IPS DF 4.7 (cell line): ENCODE results near the gene EGFL8.

ENCODE experiments used
- DNase-seq: peaks from one replicate; pipeline ENCODE4 v3.0.0-alpha.2; 2013; ENCODE audit warnings: low spot score; ENCODE audit errors: extremely low read depth

The EGFL8 gene

DNA sequence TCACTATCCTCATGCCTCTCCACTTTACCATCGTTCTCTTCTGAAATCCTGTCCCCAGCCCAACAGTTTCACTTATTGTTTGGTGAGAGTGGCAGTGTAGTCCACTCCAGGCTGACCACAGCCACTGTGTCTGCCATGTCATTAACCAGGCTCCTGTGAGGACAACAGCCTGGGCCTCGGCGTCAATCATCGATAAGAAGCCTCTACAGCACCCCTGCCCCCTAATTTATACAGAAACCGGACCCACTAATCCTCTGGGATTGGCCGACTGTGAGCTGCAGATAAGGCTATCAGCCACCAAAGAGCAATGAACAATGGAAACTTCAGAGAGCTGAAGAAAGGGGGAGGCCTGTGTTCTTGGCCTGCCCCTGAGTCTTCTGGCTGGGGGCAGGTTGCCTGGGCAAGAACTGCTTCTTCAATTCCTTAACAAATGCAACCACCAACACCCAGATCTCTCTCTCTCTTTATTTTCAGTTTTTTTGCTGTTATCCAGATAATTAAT lies 3.4 kb downstream of the EGFL8 start:
- DNase-seq, result no peak

DNA sequence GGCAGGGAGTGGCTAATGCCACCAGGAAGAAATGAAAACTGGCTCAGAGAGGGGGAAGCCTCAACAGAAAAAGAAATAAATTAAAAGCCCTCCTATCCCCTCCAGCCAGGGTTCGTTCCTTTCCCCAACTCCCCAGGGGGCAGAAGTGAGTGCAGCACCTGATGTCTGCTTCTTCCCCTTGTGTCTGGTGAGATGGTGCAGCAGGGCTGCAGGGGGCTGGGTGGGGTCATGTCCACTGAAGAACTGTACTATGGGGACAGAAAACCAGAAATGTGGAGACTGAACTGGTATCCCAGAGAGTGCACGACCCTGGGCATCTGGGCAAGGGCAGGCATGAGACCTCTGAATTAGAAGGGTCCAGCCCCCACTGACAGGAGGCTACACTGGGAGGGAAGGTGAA lies 4.0 kb downstream of the EGFL8 start:
- DNase-seq, result no peak

DNA sequence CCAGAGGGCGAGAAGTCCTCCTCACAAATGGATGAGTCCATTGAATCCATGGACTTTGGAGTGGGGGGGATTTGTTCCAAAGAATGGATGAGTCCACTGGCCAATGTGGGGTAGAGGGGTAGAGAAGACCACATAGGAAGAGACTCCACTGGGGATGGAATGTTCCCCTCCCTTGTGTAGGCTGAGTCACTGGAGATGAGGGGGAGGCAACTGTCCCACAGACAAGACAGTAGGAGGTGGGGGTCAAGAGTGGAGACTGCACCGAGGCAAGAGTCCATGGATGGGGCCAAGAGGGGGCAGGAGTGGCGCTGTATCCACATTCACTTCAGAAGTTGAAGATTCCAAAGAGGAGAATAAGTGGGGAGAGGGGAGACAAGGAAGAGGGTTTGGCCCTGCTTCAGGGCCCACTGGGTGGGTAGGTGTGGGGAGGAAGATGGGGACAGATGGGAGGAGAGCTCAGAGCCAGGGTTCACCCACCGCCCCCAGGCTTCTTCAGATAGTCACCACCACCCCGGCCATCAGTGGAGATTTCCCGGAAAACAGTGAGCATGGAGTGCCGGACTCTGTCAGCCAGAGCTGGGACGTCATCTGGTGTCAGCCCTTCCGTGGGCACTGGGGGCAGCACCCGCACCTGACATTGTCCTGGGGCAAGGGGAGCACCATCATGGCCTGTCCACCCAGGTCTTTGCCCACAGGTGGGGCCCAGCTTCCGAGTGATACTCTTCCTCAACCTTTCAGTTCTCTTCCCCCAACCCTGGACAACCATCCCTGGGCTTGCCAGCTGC lies 4.6 kb downstream of the EGFL8 start:
- DNase-seq, result no peak

DNA sequence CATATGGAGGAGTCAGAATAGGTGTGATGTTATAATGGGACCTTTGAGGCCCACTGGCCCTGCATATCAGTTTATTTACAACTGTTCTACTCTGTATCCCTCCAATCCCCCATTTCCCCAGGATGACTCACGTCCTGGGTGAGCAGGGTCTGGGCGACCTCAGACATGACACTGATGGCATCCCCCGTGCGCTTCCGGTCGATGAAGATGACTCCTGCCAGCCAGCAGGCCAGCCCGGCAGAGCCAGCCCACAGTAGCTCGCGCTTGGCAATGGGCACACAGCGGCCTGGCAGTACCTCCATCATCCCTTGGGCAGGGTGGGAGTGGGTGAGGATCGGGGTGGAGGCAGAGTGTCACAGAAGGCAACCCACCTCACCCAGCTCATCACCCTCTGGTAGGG lies 5.9 kb downstream of the EGFL8 start:
- DNase-seq, result no peak

DNA sequence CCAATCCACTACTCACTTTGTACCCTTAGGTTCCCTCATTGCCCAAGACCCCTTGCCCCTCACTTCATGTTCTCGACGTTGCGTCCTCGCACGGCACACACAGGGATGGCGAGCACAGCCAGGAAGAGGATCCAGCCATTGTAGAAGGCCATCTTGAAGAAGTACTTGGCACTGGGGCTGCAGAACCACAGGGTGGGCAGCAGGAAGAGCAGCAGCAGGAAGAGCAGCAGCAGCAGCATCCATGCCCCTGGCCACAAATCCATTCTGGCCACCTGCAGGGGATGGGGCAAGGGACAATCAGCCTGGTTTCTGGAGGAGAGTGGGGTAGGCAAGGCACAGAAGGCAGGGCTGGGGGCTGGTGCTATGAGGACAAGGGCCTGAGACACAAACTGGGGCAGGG lies 6.8 kb downstream of the EGFL8 start:
- no peak for DNase-seq

DNA sequence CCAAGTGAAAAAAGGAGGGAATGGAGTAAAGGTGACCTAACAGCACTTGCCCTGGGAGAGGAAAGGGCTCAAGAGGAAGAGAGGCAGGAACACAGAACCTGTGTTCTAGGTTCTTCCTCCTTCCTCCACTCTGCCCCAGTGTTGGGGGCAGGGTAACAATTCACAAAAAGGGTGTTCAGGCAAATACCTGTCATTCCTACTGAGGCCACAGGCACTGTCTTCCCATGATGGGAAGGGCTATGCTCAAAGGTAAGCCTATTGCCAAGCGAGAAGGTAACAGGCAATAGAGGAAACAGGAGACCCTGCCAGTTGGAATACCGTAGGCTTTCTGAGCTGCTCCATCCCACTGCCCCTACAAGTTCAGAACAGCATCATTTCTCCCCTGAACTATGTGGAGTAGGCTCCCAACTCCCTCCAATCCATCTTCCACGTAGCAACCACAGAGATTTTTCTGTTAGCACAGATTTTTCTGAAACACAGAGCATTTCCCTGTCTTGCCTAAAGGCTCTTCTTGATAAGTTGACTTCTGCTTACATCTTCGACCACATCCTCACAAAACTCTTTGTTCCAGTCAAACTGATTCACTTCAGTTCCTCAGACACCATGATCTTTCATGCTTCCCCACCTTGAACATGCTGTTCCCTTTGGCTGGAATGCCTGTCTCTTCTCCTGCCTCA lies 8.8 kb downstream of the EGFL8 start:
- DNase-seq, result no peak

DNA sequence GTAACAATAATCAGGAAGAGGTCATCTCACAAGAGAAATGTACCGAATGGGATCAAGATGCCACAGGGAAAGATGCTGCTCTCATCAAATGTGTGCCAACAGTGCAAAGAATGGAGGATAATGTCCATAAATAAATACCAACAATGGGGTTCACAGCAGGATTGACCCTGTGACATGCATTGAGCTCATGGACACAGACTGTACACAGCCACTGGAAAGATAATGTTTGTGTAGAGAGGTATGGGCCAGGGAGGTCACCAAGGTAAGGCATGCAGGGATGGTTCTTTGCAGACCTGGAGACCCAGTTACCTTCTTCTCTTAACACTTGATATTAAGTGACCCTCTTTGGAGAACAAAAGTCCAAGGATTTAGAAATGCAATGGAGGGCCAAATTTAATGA lies 10.0 kb downstream of the EGFL8 start:
- DNase-seq, result no peak

DNA sequence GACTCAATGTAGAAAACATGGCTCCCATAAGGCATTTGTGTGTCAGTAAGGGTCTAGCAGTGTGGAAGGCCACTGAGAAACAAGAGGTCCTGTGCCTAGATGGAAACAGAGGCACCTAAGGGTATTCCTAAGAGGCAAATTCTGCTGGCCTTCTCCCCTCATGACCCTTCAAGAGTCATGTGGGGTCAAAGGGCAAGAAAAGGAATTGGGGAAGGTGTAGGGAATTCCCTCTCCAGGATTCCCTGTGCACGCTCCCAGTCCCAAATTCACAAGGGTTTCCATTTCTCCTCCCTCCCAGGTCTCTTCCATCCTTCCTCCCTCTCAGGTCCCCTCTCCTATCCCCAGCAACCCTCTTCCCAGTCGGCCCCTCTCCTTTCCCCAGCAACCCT lies 10.9 kb downstream of the EGFL8 start:
- no peak for DNase-seq

DNA sequence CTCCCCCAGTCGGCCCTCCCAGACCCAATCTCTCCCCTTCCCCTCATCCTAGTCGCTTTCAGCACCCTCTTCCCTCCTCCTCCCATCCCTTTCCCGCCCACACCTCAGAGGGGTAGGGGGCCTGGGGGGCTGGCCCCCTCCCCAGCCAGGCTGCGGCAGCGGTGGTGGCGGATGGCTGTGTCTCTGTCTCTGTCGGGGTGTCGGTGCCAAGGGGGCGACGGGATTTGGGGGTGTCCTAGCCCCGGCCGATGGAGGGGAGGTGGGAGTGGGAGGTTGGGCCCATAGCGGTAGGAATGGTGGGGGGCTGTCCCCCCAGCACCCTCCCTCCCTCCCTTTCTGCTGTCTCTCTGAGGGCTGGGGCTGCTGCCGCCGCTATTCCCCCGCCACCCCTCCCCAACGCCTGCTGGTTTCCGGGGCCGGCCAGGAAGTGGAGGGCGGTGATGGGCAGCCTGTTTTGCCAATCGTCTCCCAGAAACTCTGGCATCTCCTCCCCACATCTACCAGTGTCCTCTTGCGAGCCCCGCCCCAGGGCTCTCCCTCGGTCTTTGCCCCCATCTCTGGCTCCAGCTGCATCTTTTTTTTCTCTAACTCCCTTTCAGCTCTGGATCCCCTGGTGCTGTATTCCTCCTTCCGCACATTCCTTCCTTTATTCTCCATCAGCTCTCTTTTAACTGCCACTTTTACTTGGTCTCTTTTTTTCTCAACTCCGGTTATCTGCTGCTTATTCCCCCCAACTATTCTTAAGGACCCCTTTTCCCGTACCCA lies 11.5 kb downstream of the EGFL8 start, which contains the start of gene AGPAT1:
TSS of gene AGPAT1 (minus strand) at position 374 of the 765 bp plus-strand sequence. CDS start 4,588 bp downstream, outside the sequence.
- no peak for DNase-seq

DNA sequence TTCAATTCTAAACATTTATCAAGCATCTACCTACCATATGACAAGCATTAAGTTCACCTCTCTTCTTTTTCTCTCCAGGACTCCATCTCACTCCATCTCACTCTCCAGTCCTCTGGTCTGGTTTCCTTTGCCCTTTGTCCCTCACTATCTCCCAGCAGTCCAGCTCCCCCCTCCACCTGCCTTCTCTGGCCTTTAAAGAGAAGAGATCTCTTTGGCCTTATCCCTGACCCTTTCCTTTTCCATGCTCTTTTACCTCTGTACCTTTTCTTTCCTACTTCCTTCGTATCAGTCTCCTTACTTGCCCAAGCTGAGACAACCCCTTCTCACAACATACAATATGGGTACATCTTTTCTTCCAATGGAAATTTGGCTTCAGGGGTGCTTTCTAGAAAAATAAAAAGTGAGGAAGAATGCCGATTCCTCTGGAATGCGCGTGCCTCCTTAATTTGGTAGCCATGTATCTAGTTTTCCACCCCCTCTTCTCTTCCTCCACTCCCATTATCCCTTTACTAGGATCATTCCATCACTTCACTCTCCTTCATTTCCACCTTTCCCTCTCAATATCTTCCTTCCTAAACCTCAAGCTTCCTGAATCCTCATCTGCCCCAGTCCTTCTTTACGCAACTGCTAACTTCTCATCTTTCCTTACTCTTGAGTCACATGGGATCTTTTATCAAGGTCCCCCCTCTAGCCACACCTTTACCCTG lies 12.2 kb downstream of the EGFL8 start:
- no peak for DNase-seq

DNA sequence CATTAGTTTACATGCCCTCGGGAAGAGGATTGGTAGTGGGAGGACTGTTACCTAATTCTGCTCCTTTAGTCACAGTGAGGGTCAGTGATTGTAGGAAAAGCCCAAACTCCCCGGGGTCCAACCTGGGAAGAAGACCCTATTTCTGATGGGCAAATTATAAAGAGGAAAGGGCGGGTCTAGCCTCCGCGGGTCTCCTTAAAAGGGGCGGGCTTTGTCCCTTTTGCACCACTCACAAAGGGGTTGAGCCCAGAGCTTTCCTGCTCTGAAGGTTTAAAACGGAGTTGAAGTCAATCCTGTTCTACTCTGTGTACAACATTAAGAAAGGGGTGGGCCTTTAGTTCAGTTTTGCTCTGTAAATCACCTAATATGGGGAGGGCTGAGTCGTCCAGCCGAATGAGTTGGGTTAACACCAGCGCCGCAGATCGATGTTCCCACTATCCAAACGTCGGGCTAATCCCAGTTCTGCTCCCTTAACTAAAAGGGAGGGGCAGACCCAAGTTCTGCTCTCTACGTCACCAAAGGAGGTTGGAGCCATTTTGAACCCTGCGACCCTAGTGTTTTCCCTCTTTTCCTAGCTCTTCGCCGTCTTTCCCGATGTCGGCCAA lies 12.9 kb downstream of the EGFL8 start:
- DNase-seq, result no peak

DNA sequence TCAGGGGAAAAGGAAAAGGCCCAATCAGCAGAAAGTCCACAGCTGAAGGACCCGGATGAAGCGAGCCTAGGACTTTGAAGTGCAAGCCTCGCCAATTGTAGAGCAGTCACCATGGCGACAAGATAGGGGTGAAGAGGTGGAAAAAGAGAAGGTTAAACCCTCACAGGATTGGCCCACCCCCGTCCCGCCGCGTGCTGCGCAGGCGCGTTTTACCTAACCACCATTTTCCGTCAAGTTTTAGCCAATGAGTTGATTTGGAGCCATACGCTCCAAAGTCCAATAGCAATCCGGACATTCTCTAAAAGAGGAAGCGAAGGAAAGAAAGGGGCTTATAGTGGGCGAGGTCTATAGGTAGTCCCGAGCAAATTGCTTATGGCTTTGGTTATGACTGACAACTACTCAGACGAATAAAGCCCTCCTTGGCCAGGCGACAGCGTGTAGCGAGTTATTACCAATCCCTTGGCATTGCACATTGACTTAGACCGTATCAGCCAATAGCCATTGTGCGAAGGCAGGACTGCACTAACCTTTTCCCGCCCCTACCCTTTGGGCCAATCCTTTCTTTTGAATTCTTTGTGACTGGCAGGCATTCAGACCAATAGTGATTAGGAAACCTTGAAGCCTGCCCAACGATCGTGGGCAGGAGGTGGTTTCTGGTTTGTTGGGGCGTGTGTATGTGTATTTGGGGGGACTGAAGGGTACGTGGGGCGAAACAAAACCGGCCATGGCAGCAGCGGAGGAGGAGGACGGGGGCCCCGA lies 13.6 kb downstream of the EGFL8 start, which contains the start of gene RNF5:
TSS of gene RNF5 (plus strand) at position 618 of the 759 bp plus-strand sequence. CDS start at position 725, 107 bp downstream.
- peak; percentile 99 for DNase-seq

DNA sequence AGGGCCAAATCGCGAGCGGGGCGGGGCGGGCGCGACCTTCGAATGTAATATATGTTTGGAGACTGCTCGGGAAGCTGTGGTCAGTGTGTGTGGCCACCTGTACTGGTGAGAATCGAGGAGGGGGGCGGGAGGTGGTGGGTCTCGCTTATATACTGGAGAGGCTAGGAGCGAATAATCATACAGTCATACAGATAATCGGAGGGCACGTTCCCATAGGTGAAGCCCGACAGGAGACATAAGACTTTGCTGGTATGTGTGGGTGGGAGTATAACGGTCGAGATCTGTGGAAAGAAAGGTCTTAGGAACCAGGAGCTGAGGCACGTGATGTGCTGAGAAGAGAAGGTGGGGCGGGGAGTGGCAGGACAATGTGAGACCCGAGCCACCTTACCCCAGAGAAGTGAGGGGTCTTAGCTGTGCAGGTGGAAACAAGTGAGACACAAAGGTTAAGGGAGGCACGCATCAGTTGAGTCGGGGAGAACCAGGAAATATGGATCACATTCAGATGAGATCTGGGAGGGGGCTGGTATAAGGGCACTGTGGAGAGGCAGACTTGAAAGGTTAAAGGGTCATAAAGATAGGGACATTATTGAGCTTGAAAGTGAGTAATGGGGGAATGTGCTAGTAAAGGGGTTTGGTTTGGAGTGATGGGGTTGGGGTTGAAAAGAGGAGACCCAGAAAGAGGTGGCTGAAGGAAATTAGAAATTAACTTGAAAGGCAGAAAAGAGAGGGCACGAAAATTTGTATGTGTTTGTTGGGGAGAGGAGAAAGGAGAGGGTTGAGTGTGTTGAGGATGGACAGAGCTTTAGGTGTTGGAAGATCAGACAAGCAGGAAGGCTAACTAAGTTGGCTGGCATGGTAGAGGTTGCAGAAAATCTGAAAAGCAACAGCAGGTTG lies 14.4 kb downstream of the EGFL8 start:
- no peak for DNase-seq

DNA sequence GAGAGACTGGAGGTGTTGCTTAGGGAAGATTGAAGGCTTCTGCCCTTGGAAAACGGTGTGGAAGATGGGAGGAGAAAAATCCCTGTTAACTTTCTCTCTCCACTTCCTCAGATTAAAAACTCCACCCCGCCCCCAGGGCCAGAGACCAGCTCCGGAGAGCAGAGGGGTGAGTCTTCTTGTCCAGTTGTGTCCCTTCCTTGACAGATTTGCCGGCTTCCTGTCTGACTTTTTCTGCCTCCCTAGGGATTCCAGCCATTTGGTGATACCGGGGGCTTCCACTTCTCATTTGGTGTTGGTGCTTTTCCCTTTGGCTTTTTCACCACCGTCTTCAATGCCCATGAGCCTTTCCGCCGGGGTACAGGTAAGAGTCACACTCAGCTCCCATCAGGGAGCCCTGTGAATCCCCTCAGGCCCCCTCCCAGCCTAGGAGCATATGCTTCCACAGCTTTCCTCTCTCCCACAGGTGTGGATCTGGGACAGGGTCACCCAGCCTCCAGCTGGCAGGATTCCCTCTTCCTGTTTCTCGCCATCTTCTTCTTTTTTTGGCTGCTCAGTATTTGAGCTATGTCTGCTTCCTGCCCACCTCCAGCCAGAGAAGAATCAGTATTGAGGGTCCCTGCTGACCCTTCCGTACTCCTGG lies 15.5 kb downstream of the EGFL8 start:
- DNase-seq, result no peak

DNA sequence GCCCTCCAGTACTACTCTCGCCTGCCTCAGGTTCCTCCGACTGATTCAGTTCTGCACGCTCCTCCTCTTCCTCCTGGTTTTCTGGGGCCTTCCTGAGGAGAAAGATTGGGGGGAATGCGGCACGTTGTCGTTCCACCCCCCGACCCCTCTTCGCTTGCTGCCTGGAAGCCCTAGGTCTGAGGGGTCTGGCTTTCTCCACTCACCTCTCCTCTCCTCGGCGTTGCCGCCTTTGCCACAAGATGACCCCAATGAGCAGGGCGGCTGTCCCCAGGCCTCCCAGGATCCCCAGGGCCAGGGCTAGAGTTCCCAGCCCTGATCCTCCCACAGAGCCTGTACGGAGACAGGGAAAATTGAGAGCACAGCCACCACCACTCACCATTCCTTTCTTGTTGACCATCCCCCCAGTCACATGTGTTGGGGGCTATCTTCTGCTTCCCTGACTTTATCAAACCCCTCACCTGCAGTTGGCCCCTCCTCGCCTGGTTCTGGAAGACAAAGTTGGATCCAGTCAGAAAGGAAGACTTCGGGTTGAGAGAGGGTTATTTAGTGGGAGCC lies 16.8 kb downstream of the EGFL8 start:
- DNase-seq, result no peak

DNA sequence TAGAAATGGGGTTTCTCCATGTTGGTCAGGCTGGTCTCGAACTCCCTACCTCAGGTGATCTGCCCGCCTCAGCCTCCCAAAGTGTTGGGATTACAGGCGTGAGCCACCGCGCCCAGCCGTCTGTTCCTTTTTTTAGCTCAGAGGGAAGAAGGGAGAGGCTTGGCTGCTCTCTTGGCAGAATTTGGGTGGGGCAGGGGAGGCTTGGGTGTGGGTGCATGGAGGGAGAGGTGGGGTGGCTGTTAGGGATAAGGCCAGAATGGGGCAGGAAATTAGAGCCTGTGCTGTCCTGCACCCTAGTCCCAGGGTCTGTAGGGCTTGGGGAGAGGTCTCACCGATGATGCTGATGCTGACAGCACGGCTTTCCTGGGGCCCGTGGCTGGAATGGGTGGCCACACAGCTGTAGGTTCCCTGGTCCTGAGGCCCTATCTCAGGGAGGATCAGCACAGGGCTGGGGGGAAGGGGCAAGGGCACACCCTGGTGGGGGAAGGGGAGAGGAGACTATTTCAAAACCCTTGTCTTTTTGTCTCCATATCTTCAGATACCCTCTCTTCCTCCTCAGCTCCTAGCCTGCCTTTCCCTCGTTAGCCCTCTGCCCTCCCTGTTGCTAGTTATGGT lies 17.6 kb downstream of the EGFL8 start:
- no peak for DNase-seq

DNA sequence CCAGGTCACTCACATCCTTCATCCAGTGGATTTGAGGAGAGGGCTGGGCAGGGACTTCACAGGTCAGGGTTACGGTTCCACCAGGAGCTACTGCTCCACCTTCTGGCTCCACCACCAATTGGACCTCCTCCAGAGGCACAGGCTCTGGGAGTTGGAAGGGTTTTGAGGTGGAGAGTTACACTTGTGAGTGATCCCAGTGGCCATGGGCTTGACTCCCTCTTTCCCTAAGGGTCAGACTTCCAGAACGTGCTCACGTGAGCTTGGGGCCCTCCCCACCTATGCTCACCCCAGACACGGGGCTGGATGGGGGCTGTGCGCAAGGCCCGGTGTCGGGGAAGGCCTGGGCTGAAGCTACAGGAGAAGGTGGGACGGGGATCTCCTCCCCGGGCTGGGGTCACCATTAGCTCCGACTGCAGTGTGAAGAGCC lies 18.2 kb downstream of the EGFL8 start:
- DNase-seq, result no peak

DNA sequence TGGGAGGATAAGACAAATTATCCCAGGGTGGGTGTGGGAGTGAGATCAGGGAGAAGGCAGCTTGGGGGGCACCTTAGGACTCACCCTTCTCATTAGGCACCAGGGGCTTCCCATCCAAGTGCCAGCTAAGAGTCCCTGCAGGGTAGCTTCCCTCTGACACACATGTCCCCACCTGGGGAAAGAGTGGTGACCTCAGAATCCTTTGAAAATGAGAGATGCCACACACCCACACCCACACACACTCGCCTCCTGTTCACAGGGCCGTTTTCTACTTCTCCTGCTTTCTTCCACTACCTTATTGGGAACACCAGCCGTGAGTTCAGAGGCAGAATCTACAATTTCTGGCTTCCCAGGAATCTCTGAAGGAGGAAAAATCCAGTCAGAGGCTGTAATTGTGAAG lies 18.6 kb downstream of the EGFL8 start:
- no peak for DNase-seq
